Muscle layer of colon (tissue), 2 donors: ENCODE results near the gene TIGAR.

Experiments
- H3K27ac ChIP-seq: one replicate; pipeline ENCODE4 v1.7.0; 2013; ENCODE audit warnings: low read depth, mild to moderate bottlenecking, low read length, moderate library complexity
- H3K27me3 ChIP-seq, 2 donors: one replicate each; pipeline ENCODE4 v1.7.0; 2013; ENCODE audit warnings: low read length in 2 of 2, mild to moderate bottlenecking in 2 of 2; ENCODE audit not compliant: insufficient read depth in 2 of 2, control insufficient read depth in 1 of 2
- H3K36me3 ChIP-seq: one replicate; pipeline ENCODE4 v1.7.0; 2013; ENCODE audit warnings: mild to moderate bottlenecking, low read length; ENCODE audit not compliant: insufficient read depth
- H3K4me1 ChIP-seq: one replicate; pipeline ENCODE4 v1.7.0; 2013; ENCODE audit warnings: mild to moderate bottlenecking, low read length; ENCODE audit not compliant: insufficient read depth
- H3K4me3 ChIP-seq, 2 donors: one replicate each; pipeline ENCODE4 v1.7.0; 2013; ENCODE audit warnings: low read length in 2 of 2, low read depth in 1 of 2, mild to moderate bottlenecking in 1 of 2, moderate library complexity in 1 of 2
- H3K9ac ChIP-seq: one replicate; pipeline ENCODE4 v1.7.0; 2013; ENCODE audit warnings: low read length
- H3K9me3 ChIP-seq: one replicate; pipeline ENCODE4 v1.7.0; 2013; ENCODE audit warnings: mild to moderate bottlenecking, low read length
- donor health status: abdominal sarcoma.
- donor health status: Adenocarcinoma of cecum.

Gene TIGAR

DNA sequence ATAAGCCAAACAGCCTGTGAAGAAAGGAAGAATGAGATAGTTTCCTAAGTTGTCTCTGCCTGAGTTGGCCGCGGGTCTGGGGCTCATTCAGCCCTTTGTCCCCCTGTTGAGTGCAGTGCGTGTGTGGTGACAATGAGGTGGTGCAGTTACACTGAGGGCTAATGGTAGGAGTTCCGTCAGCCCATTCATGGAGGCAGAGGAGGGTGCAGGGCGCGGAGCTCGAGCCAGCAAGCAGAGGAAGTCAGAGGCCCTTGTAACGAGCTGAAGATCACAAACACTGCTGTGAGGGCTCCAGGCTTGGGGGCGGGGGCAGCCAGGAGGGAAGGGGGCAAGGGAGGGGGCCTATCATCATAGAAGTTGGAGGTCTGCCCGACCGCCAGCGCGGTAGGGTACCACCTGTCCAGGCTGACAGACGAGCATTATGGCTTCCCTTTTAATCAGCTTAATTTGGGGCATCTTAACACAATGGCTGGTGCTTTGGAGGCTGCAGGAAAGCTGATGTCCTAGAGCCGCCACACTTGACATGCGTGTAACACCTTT is 27.0 kb upstream of the TIGAR start:
- H3K27me3 ChIP-seq = no peaks in the 10 kb centered on the region
- peaks cover 55% of the 10 kb centered on the region for H3K4me1 ChIP-seq
- H3K36me3 ChIP-seq = peaks cover 57% of the 10 kb centered on the region
- peak overlapping the region; percentile 61 for H3K27ac ChIP-seq
- no peak overlapping the region for H3K4me3 ChIP-seq
- no peaks in the 10 kb centered on the region for H3K9me3 ChIP-seq
- H3K9ac ChIP-seq = peak overlapping the region; percentile 58

- Histone ChIP-seq H3K9ac (no peak overlapping the region), H3K4me1 (peaks cover 43% of the 10 kb centered on the region), H3K9me3 (no peaks in the 10 kb centered on the region), H3K4me3 (no peak overlapping the region), H3K27me3 (no peaks in the 10 kb centered on the region), H3K27ac (no peak overlapping the region), H3K36me3 (peaks cover 47% of the 10 kb centered on the region)
Observed at GRCh38 chr12:4296751-4297150, 24.3 kb upstream of the TIGAR start.

GRCh38 chr12:4297617-4298016 is 23.4 kb upstream of the TIGAR start:
- Histone ChIP-seq H3K4me3 (no peak overlapping the region), H3K27ac (no peak overlapping the region), H3K27me3 (no peaks in the 10 kb centered on the region), H3K4me1 (peaks cover 44% of the 10 kb centered on the region), H3K36me3 (peaks cover 51% of the 10 kb centered on the region), H3K9me3 (no peaks in the 10 kb centered on the region), H3K9ac (no peak overlapping the region)

DNA sequence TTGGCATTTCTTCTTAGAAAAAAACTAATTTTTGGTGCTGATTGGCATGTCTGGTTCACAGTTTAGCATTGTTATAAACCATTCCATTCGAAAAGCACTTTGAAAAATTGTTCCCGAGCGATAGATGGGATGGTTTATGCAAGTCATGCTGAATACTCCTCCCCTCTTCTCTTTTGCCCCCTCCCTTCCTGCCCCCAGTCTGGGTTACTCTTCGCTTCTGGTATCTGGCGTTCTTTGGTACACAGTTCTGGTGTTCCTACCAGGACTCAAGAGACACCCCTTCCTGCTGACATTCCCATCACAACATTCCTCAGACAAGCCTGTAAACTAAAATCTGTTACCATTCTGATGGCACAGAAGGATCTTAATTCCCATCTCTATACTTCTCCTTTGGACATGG is 20.1 kb upstream of the TIGAR start:
- Histone ChIP-seq H3K4me1 (peaks cover 48% of the 10 kb centered on the region), H3K27ac (no peak overlapping the region), H3K4me3 (no peak overlapping the region), H3K27me3 (no peaks in the 10 kb centered on the region), H3K36me3 (peaks cover 60% of the 10 kb centered on the region), H3K9me3 (no peaks in the 10 kb centered on the region), H3K9ac (no peak overlapping the region)

- no peak overlapping the region for H3K9ac ChIP-seq
- no peaks in the 10 kb centered on the region for H3K9me3 ChIP-seq
- no peaks in the 10 kb centered on the region for H3K27me3 ChIP-seq
- H3K4me3 ChIP-seq = no peak overlapping the region
- peaks cover 54% of the 10 kb centered on the region for H3K4me1 ChIP-seq
- H3K27ac ChIP-seq = peak overlapping the region; percentile 71
- peaks cover 52% of the 10 kb centered on the region for H3K36me3 ChIP-seq
Observed at GRCh38 chr12:4301932-4302501, 19.0 kb upstream of the TIGAR start.

DNA sequence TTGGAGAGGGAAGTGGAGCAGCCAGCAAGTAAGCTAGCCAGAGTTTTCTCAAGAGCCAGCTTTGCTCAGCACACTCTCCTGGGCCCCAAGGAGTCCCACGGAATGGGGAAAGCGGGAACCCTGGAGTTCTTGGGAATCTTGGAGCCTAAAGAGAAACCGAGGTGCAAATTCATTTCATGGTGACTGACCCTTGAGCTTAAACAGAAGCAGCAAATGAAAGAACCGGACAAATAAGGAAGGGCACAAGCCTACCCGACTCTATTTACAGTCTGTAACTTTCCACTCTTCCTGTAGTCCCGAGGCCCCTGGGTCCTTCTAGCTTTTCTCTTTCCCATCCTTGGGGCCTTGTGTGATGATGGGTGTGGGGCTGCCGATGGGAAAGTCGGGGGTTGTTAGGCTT is 18.1 kb upstream of the TIGAR start:
- no peak overlapping the region for H3K4me3 ChIP-seq
- H3K9me3 ChIP-seq = no peaks in the 10 kb centered on the region
- H3K36me3 ChIP-seq = peaks cover 47% of the 10 kb centered on the region
- H3K9ac ChIP-seq = no peak overlapping the region
- peak overlapping the region; percentile 62 for H3K27ac ChIP-seq
- peaks cover 58% of the 10 kb centered on the region for H3K4me1 ChIP-seq
- no peaks in the 10 kb centered on the region for H3K27me3 ChIP-seq

DNA sequence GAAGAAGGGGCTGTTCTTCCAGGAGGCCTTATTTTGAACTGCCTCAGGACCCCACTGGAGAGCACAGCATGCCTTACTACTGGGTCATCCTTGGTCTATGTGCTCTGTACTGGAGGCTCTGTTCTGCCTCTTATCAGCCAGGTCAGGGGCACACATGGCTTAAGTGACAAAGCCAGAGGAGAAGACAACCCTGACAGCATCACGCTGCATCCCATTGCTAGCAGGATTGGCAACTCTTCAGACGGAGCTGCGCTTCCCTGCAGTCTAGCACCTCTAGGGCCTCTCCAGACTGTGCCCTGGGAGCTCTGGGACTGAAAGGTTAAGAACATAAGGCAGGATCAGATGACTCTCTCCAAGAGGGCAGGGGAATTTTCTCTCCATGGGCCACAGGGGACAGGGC is 17.3 kb upstream of the TIGAR start:
- Histone ChIP-seq H3K27me3 (no peaks in the 10 kb centered on the region), H3K4me3 (no peak overlapping the region), H3K9me3 (no peaks in the 10 kb centered on the region), H3K36me3 (peaks cover 39% of the 10 kb centered on the region), H3K4me1 (peaks cover 66% of the 10 kb centered on the region), H3K27ac (peak overlapping the region; percentile 30), H3K9ac (no peak overlapping the region)

DNA sequence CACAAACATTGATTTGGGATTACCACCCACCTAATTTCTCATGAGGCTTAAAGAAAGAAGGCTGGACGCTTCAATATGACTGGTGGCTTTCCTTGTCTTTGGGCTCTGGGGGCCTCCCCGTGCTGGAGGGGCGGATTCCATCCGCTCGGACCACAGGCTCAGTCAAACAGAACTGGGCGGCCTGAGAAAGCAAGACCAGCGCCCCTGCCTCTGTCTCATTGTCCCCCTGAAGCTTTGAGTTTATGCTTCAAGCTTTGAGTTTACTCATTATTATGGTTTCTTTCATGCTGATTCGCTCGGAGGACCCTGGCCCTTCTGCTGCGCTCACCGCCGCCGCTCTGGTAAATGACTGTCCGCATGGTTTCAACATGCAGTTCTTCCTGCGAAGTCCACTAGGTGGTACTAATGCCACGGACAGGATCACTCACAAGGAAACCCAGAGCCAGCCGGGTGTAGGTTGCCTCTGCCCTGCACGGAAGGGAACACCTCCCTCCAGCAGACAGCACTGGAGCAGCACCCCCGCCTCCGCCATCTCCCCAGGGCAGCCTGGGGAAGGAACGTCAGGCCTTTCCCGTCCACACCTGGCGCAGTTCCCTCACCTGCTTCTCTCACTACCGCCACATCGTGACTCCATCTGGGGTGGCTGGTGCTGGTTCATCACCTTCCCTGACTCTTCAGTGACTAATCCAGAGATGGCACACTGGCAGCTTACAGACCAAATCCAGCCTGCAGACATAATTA is 13.2 kb upstream of the TIGAR start:
- Histone ChIP-seq H3K27ac (peak overlapping the region; percentile 67), H3K4me1 (peaks cover 43% of the 10 kb centered on the region), H3K9me3 (no peaks in the 10 kb centered on the region), H3K27me3 (no peaks in the 10 kb centered on the region), H3K36me3 (peaks cover 19% of the 10 kb centered on the region), H3K9ac (no peak overlapping the region), H3K4me3 (peak overlapping the region in 1 of 2 donors; percentile 19)

- H3K4me3 ChIP-seq = peak overlapping the region in 1 of 2 donors; percentile 19
- peak overlapping the region; percentile 67 for H3K27ac ChIP-seq
- H3K27me3 ChIP-seq = no peaks in the 10 kb centered on the region
Observed at GRCh38 chr12:4308334-4308950, 12.6 kb upstream of the TIGAR start.

DNA sequence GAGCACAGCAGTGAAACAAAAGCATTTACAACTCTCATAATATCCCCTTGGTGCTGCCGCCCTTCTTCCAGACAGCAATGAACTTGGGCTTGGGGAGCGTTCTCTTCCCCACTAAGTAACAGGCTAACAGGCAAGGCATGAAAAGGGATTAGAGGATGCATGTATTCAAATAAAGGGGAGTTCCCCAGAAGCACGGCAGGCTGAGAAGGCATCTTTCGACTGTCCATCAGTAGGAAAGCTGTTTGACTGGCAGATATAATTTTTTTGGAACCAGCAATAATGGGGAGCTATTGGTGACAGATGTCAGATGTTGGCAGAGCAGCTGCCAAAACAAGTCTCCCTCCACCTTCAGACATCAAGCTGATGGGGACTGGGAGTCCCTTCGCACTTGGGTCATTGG is 9.2 kb upstream of the TIGAR start:
- Histone ChIP-seq H3K9ac (no peak overlapping the region), H3K4me1 (peaks cover 13% of the 10 kb centered on the region), H3K36me3 (peaks cover 4% of the 10 kb centered on the region), H3K4me3 (no peak overlapping the region), H3K27me3 (no peaks in the 10 kb centered on the region), H3K9me3 (no peaks in the 10 kb centered on the region), H3K27ac (no peak overlapping the region)

More at GRCh38 chr12:4308334-4308950, 12.6 kb upstream of the TIGAR start:
- no peaks in the 10 kb centered on the region for H3K9me3 ChIP-seq
- H3K9ac ChIP-seq = no peak overlapping the region
- H3K36me3 ChIP-seq = peaks cover 17% of the 10 kb centered on the region
- peaks cover 36% of the 10 kb centered on the region for H3K4me1 ChIP-seq

GRCh38 chr12:4312251-4312650 is 8.8 kb upstream of the TIGAR start:
- Histone ChIP-seq H3K27me3 (no peaks in the 10 kb centered on the region), H3K4me3 (no peak overlapping the region), H3K4me1 (peaks cover 13% of the 10 kb centered on the region), H3K27ac (no peak overlapping the region), H3K9me3 (no peaks in the 10 kb centered on the region), H3K36me3 (peaks cover 4% of the 10 kb centered on the region), H3K9ac (no peak overlapping the region)
